GM19452 (cell line): ENCODE results near the gene ACAP1.

Source experiments
- ATAC-seq: cut with Tn5 transposase; IDR thresholded peaks from one replicate; pipeline ENCODE4 v1.9.1; 2021; ENCODE audit not compliant: unreplicated experiment

Gene ACAP1

DNA sequence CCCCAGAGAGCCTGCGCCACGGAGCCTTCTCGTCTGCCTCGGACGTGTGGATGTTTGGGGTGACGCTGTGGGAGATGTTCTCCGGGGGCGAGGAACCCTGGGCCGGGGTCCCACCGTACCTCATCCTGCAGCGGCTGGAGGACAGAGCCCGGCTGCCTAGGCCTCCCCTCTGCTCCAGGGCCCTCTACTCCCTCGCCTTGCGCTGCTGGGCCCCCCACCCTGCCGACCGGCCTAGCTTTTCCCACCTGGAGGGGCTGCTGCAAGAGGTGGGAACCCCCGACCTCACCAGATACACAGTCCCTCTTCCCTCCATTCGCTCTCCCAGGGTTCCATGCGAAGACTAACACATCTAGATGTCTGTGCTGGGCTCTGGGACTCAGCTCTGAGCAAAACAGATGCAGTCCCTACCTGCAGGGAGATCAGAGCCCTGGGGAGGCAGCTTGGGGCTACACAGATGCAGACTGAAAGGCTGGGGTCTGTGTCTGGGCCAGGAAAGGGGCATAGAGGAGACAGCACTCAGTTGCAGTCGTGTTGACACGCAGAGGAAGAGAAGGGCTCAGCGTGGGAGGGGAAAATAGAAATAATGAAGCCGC, 48.3 kb downstream of the ACAP1 start:
- ATAC-seq = no peak

GRCh38 chr17:7388856-7389255, 52.5 kb downstream of the ACAP1 start:
- ATAC-seq = no peak

DNA sequence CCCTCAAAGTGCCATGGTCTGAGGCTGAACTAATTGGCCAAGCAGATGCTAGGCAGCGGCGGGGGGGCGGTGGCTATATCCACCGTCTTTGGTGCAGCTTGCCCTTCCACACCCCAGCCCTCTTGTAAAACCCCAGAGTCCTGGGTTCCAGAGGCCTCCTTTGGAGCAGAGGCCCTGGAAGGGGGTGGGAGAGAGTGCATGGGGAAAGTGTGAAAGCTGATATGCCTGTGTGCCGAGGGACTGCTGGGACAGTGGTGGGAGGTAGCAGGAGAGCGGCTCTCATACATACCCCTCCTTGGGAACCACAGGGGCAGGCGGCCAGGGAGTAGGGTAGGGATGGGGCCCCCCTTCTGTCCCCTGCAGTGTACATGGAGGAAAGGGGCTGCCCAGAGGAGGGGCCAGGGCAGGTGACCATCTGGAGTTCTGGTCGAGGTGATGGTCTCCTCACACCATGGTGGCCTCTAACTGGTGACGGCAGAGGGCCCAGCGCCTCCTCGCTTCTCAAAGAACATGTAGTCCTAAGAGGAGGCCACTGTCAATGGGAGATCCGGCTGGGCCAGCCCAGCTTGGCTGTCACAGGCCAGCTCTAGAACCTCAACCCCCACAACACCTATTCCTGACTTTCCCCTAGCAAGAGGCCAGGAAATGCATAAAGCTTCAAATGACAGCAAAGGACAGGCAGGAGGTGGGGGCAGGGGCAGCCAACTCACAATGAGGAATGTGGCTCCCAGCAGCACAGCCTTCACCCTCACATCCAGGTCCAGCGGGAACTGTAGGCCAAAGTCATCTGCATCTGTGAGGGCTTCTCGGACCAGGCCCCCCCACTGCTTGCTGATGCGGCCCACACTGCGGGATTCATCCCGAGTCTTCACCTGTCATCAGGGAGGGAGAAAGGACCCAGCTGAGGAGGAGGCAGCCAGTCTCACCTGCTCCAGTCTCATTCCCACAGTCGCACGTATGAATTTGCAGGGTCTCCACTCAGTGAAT, 53.9 kb downstream of the ACAP1 start:
- ATAC-seq = no peak

DNA sequence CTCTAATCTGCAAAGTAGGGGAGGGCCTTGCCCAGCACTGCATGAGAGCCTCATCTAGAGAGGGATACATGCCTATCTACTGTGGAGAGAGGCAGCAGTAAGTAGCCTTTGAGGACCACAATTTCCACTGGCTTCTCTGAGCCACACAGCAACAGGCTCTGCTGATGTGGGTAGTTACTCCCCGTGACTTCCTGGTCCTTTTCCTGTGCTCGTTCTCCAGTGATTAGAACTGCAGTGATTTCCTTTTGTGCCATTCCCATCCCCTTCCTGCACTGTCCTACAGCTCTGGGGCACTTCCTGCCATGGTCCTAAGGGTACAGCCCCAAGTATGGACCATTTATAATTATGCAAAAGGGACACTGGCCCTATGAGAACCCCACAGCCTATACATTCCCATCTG, 55.0 kb downstream of the ACAP1 start:
- no peak for ATAC-seq

DNA sequence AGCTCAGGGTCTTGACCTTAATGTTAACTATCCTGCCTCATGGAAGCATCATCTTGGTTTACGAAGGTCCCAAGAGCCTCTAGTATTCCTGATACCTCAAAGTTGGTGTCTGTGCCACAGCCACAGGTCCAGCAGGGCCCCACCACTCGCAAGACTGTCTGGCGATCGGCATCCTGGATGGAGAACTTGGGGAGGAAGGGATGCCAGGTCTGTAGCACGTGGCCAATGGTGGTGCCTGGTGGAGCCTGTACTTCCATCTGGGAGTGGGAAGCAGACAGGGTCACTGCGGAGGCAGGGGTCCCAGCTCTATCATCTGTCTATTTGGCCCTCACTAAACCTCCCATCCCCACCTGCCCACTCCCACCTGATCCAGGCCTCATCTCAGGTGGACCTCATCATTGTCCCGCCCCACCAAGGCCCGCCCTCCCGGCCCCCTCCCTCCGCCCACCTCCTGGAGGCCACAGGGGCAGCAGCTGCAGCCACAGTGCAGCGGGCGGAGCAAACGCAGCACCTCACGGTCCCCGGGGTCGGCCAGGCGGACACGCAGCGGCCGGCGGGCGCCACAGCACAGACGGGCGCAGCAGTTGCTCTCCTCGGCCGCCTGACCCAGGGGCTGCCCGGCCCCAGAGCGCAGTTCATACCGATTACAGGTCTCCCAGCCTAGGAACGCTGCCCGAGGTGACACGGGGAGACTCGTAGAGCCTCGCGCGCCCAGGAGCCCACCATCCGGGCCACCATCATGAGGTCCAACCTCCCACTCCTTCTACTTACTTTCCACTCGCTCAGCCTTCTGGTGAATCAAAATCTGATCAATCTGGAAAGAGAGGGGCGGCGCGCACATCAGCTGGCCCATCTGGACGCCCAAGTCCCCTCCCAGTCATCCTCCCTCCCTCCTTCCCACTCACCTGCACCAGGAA, 56.6 kb downstream of the ACAP1 start:
- no peak for ATAC-seq

GRCh38 chr17:7393613-7394451, 57.5 kb downstream of the ACAP1 start:
- ATAC-seq = peak; percentile 46

GRCh38 chr17:7394452-7395191, 58.3 kb downstream of the ACAP1 start, which contains the start of gene PLSCR3:
Gene PLSCR3 (minus strand): TSS chr17:7394525. CDS start chr17:7394110, 415 bp downstream.
- peak; percentile 73 for ATAC-seq

DNA sequence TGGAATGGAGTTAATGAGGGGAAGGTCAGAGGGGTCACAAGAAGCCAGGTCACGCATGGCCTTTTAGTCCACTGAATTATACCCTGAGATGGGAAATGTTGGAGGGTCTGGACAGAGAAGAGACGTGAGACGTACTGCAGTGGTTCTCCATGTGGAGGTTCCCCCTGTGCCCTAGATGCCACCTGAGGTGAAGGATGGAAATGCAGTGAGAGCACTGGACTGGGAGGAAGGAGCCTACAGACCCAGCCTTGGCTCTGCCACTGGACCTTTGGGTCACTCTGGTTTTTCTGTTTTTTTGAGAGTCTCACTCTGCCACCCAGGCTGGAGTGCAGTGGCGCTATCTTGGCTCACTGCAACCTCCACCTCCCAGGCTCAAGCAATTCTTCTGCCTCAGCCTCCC, 59.8 kb downstream of the ACAP1 start:
- ATAC-seq = no peak

DNA sequence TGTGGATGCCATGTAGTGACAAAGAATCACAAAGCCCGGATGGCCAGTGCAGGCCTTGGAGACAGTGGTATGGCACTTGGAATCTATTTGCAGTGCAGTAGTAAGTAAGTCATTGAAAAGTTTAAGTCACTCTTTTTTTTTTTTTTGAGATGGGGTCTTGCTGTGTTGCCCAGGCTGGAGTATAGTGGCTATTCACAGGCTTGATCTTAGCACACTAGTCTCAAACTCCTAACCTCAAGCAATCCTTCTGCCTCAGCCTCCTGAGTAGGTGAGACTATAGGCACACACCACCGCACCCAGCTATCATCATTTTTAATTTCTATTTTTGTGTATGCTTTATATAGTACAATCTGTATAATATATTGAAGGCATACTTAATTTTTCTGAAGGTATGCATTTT, 62.3 kb downstream of the ACAP1 start:
- ATAC-seq = no peak
